ENCODE data around the gene MYO7B. TPM values are rescaled to one million over a fixed set of nuclear protein-coding genes. Genes with fewer than 3 reads are reported as not detected.
A peak's percentile ranks its signal among the peaks of the same experiment; 100 is the strongest.

Gene MYO7B
- total and polyA plus RNA-seq, 7 experiments from 2014 or later, result 0.29 to 5.9 (median 1.3) TPM; not detected in 4

DNA sequence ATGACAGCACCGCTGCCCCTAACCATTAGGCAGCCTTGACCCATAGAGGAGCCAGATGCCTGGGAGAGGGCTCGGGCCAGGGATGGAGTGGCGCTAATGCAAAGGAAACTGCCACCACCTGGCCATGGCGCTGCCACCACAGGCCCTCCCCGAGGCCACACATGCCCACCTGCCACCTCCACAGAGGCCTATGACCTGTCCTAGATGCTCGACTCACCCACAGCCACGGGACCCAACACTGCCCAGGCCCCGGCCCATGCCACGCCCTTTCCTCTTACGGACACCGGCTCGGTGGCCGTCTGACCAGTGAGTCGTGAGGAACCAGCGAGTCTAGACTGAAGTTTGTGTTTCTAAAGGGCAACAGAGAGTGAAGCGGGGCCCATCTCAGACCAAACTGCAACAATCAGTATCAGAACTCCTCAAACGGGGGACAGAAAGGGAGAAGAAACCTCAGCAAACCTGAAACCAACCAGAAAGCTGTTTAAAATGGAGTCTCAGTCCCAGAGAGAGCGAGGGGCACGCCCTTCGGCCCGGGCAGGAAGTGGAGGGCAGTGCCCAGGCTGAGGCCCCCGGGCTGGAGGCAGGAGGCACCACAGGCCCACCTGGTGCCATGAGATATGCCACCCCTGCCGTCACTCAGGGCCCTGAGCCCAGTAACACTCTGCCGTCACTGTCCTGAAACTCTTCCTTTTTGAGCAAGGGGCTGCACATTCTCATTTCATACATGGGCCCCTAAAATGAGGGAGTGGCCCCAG is 111.2 kb downstream of the MYO7B start:
- DNase-seq (no peak), ATAC-seq (no peak)
- no peaks in the 10 kb centered on the region for H3K9me3 Mint-ChIP-seq
- Histone ChIP-seq H3K4me1 (ENCODE audit: control insufficient read depth in 2 of 2, insufficient read depth in 2 of 2, low read length in 2 of 2) (peaks cover 0 to 24% of the 10 kb centered on the region in 2 donors), H3K27ac (ENCODE audit: low read depth, low read length) (no peak overlapping the region), H3K9me3 (ENCODE audit: control insufficient read depth in 2 of 3, low read length in 3 of 3) (no peaks in the 10 kb centered on the region), H3K4me3 (ENCODE audit: low read length) (no peak overlapping the region), H3K36me3 (ENCODE audit: control insufficient read depth in 2 of 3, insufficient read depth in 3 of 3, low read length in 3 of 3) (no peaks in the 10 kb centered on the region), H3K27me3 (ENCODE audit: control insufficient read depth in 2 of 2, insufficient read depth in 2 of 2, low read length in 2 of 2) (no peaks in the 10 kb centered on the region)
- intact Hi-C loops (cut with micrococcal nuclease), result no loop called here
- peaks cover 10 to 60% (median 47%) of the 10 kb centered on the region in 7 donors for H3K4me1 Mint-ChIP-seq
- peak overlapping the region in 6 of 9 donors; percentile 29 to 82 (median 68) for H3K27ac Mint-ChIP-seq
- H3K4me3 Mint-ChIP-seq, result no peak overlapping the region
- H3K36me3 Mint-ChIP-seq, result no peaks in the 10 kb centered on the region
- ChIA-PET POLR2A (interaction anchor here (1.1 kb wide), 1 partner anchor 9 kb away, joined by 4 read pairs; no protein-coding TSS in a partner anchor), CTCF (interaction anchor here (10.3 kb wide), 1 partner anchor 55 kb away, joined by 141 read pairs; no protein-coding TSS in a partner anchor)
- no peaks in the 10 kb centered on the region for H3K27me3 Mint-ChIP-seq

DNA sequence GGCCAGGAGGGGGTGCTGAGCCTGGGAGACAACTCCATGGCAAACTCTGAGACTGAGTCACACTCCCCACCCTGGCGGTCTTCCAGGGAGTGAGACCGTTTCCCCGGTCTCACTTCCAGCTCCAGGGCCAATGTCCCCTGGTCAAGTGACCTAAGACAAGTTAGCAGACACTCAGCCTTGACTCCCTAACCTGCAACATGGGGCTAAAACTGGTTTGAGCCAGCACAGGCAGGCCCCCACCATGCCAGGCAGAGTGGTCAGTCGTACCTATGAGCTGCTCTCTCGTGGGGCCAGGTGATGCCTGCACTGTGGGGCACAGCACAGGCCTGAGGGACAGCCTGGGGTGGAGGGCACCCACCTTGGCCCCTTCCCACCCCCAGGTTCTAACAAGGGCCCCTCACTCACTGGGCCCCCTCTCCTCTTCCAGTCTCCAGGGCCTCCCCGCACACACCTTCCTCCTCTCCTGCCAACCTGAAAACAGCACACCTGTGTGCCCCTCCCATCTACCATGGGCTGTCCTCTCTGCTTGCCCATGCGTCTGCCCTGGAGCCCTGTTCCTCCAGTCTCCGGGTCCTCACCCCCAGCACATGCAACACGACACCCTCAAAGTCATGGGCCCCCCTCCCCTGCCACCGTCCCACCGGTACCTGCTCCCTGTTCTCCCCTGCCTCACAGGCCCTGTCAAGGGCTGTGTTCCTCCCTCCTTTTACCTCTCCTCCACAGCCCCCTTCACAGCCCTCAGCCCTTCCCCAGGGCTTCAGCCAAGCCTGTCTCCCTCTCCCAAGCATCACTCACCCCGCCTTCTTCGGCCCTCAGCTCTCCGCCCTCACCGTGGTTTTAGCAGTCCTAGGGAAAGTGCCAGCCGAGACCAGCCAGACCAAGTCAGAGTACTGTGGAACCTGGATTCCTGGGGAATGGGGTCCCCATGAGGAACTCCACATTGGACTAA is 112.0 kb downstream of the MYO7B start:
- Mint-ChIP-seq H3K36me3 (no peaks in the 10 kb centered on the region), H3K9me3 (no peaks in the 10 kb centered on the region), H3K4me3 (peak overlapping the region in 1 of 10 donors; percentile 76), H3K27ac (peak overlapping the region in 7 of 9 donors; percentile 22 to 72 (median 46)), H3K4me1 (peaks cover 10 to 55% (median 42%) of the 10 kb centered on the region in 7 donors), H3K27me3 (no peaks in the 10 kb centered on the region)
- Histone ChIP-seq H3K27me3 (ENCODE audit: control insufficient read depth in 2 of 2, insufficient read depth in 2 of 2, low read length in 2 of 2) (no peaks in the 10 kb centered on the region), H3K27ac (ENCODE audit: low read depth, low read length) (no peak overlapping the region), H3K9me3 (ENCODE audit: control insufficient read depth in 2 of 3, low read length in 3 of 3) (no peaks in the 10 kb centered on the region), H3K4me3 (ENCODE audit: low read length) (no peak overlapping the region), H3K36me3 (ENCODE audit: control insufficient read depth in 2 of 3, insufficient read depth in 3 of 3, low read length in 3 of 3) (no peaks in the 10 kb centered on the region), H3K4me1 (ENCODE audit: control insufficient read depth in 2 of 2, insufficient read depth in 2 of 2, low read length in 2 of 2) (peaks cover 0 to 18% of the 10 kb centered on the region in 2 donors)
- DNase-seq (no peak), ATAC-seq (no peak)
- intact Hi-C loops (cut with micrococcal nuclease), result loop anchor here (2.0 kb wide), 3 partner anchors 31 to 163 kb away; partner anchors contain the start of genes IWS1 (in 1 of the 2) and WDR33 (in 1 of the 2)
- ChIA-PET CTCF (interaction anchor here (10.3 kb wide), 1 partner anchor 56 kb away, joined by 141 read pairs; no protein-coding TSS in a partner anchor), POLR2A (interaction anchor here (0.8 to 1.1 kb wide), 3 partner anchors 10 to 56 kb away, joined by 3 to 4 read pairs (median 4); no protein-coding TSS in a partner anchor)

DNA sequence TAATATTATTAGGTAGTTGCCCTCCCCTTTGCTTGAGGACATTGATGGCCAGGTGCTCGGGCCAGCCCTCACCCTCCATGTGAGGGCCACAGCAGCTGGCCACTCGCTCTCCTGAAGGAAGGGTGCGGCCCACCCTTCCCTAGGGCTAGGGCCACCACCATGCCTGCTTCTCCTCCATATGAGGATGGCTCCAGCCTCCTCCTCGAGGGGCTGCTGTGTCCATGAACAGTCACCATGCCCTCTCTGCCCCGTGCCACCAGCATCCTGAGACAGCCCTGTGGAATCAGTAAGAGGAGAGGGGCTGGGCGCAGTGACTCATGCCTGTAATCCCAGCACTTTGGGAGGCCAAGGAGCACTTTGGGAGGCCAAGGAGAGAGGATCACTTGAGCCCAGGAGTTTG is 112.8 kb downstream of the MYO7B start:
- Mint-ChIP-seq H3K36me3 (no peaks in the 10 kb centered on the region), H3K27ac (peak overlapping the region in 7 of 9 donors; percentile 22 to 78 (median 62)), H3K4me1 (peaks cover 10 to 50% (median 39%) of the 10 kb centered on the region in 7 donors), H3K4me3 (peak overlapping the region in 7 of 10 donors; percentile 25 to 76 (median 41)), H3K27me3 (no peaks in the 10 kb centered on the region), H3K9me3 (no peaks in the 10 kb centered on the region)
- no peaks in the 10 kb centered on the region for H3K27me3 ChIP-seq (ENCODE audit: control insufficient read depth in 2 of 2, insufficient read depth in 2 of 2, low read length in 2 of 2)
- H3K27ac ChIP-seq (ENCODE audit: low read depth, low read length), result no peak overlapping the region
- DNase-seq (no peak), ATAC-seq (no peak)
- intact Hi-C loops (cut with micrococcal nuclease), result loop anchor here (2.0 kb wide), 3 partner anchors 32 to 162 kb away; partner anchors contain the start of genes IWS1 (in 1 of the 2) and WDR33 (in 1 of the 2)
- H3K36me3 ChIP-seq (ENCODE audit: control insufficient read depth in 2 of 3, insufficient read depth in 3 of 3, low read length in 3 of 3), result no peaks in the 10 kb centered on the region
- CTCF ChIA-PET, result interaction anchor here (10.3 kb wide), 1 partner anchor 57 kb away, joined by 141 read pairs; no protein-coding TSS in a partner anchor
- no peaks in the 10 kb centered on the region for H3K9me3 ChIP-seq (ENCODE audit: control insufficient read depth in 2 of 3, low read length in 3 of 3)
- peaks cover 0 to 10% of the 10 kb centered on the region in 2 donors for H3K4me1 ChIP-seq (ENCODE audit: control insufficient read depth in 2 of 2, insufficient read depth in 2 of 2, low read length in 2 of 2)
- POLR2A ChIA-PET, result interaction anchor here (0.8 kb wide), 2 partner anchors 14 to 57 kb away, joined by 3 to 4 read pairs; no protein-coding TSS in a partner anchor
- no peak overlapping the region for H3K4me3 ChIP-seq (ENCODE audit: low read length)

DNA sequence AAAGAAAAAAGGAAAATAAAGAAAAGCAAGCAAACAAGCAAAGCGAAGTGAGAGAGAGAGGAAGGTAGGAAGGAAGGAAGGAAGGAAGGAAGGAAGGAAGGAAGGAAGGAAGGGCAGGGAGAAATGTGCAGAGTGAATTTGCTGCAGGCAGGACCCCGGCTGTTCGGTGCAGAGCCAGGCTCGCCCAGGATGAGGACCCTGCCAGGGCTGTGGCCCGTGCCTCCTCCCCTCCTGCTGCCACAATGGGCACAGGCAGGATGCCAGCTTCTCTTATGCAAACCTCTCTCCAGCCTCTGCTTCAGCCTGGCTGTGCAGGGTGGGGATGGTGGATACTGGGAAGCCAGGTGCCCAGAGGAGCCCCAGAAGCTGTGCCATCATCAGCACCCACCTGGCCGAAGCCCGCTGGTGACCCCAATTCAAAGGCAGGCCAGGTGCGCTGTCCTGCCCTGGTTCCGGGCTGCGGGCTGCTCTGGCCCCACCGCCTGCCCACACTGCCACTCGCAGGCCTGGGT is 113.7 kb downstream of the MYO7B start:
- Mint-ChIP-seq H3K27me3 (no peaks in the 10 kb centered on the region), H3K4me3 (peak overlapping the region in 7 of 10 donors; percentile 47 to 78 (median 71)), H3K9me3 (no peaks in the 10 kb centered on the region), H3K27ac (peak overlapping the region in 6 of 9 donors; percentile 67 to 90 (median 82)), H3K4me1 (peaks cover 10 to 42% (median 34%) of the 10 kb centered on the region in 7 donors), H3K36me3 (no peaks in the 10 kb centered on the region)
- CTCF ChIA-PET, result interaction anchor here (1.0 to 10.3 kb wide), 4 partner anchors 10 to 140 kb away, joined by 3 to 141 read pairs (median 8); no protein-coding TSS in a partner anchor
- ATAC-seq (peak; percentile 22), DNase-seq (peak in 4 of 9 donors; percentile 22 to 41 (median 38))
- Histone ChIP-seq H3K36me3 (ENCODE audit: control insufficient read depth in 2 of 3, insufficient read depth in 3 of 3, low read length in 3 of 3) (no peaks in the 10 kb centered on the region), H3K9me3 (ENCODE audit: control insufficient read depth in 2 of 3, low read length in 3 of 3) (no peaks in the 10 kb centered on the region), H3K27ac (ENCODE audit: low read depth, low read length) (peak overlapping the region; percentile 18), H3K4me3 (ENCODE audit: low read length) (peak overlapping the region; percentile 15), H3K4me1 (ENCODE audit: control insufficient read depth in 2 of 2, insufficient read depth in 2 of 2, low read length in 2 of 2) (peaks cover 0 to 9% of the 10 kb centered on the region in 2 donors), H3K27me3 (ENCODE audit: control insufficient read depth in 2 of 2, insufficient read depth in 2 of 2, low read length in 2 of 2) (no peaks in the 10 kb centered on the region)
- POLR2A ChIA-PET, result interaction anchor here (1.3 kb wide), 1 partner anchor 52 kb away, joined by 3 read pairs; the partner anchor contains the start of gene SFT2D3
- intact Hi-C loops (cut with micrococcal nuclease), result loop anchor here (1.0 to 2.0 kb wide), 8 partner anchors 9 to 452 kb away; partner anchors contain the start of genes IWS1 (in 2 of the 2) and WDR33 (in 1 of the 2)

GRCh38 chr2:127649684-127650040 is 114.2 kb downstream of the MYO7B start:
- Histone ChIP-seq H3K4me1 (ENCODE audit: control insufficient read depth in 2 of 2, insufficient read depth in 2 of 2, low read length in 2 of 2) (peaks cover 0 to 9% of the 10 kb centered on the region in 2 donors), H3K27me3 (ENCODE audit: control insufficient read depth in 2 of 2, insufficient read depth in 2 of 2, low read length in 2 of 2) (no peaks in the 10 kb centered on the region), H3K4me3 (ENCODE audit: low read length) (peak overlapping the region; percentile 15), H3K36me3 (ENCODE audit: control insufficient read depth in 2 of 3, insufficient read depth in 3 of 3, low read length in 3 of 3) (no peaks in the 10 kb centered on the region), H3K9me3 (ENCODE audit: control insufficient read depth in 2 of 3, low read length in 3 of 3) (no peaks in the 10 kb centered on the region), H3K27ac (ENCODE audit: low read depth, low read length) (peak overlapping the region; percentile 18)
- POLR2A ChIA-PET, result interaction anchor here (1.3 kb wide), 3 partner anchors 9 to 59 kb away, joined by 3 to 5 read pairs (median 4); partner anchors contain the start of gene SFT2D3
- Mint-ChIP-seq H3K27me3 (no peaks in the 10 kb centered on the region), H3K4me1 (peaks cover 10 to 38% (median 29%) of the 10 kb centered on the region in 7 donors), H3K9me3 (no peaks in the 10 kb centered on the region), H3K27ac (peak overlapping the region in 7 of 9 donors; percentile 79 to 92 (median 88)), H3K4me3 (peak overlapping the region in 8 of 10 donors; percentile 47 to 78 (median 72)), H3K36me3 (no peaks in the 10 kb centered on the region)
- intact Hi-C loops (cut with micrococcal nuclease), result loop anchor here (1.0 to 2.0 kb wide), 8 partner anchors 9 to 452 kb away; partner anchors contain the start of genes IWS1 (in 2 of the 2) and WDR33 (in 1 of the 2)
- CTCF ChIA-PET, result interaction anchor here (0.6 to 10.3 kb wide), 9 partner anchors 10 to 562 kb away, joined by 3 to 141 read pairs (median 3); no protein-coding TSS in a partner anchor
- DNase-seq (peak; percentile 60 to 91 (median 79)), ATAC-seq (peak; percentile 88)
